Neuronal stem cell (in vitro differentiated cells): Measurements from ENCODE around the gene MEGF6.

Source experiments
- DNase-seq: peaks from one replicate; pipeline ENCODE4 v3.0.0-alpha.2; 2013; ENCODE audit warnings: low spot score
- H2AFZ ChIP-seq: one replicate; pipeline ENCODE4 v1.6.1; 2013; ENCODE audit warnings: mild to moderate bottlenecking, low read length, inconsistent platforms
- H2AK5ac ChIP-seq: 2 replicates; pipeline ENCODE4 v1.6.1; 2013; ENCODE audit warnings: low read depth, mild to moderate bottlenecking, inconsistent platforms, low read length, moderate library complexity, mixed read lengths
- H2BK120ac ChIP-seq: 2 replicates; pipeline ENCODE4 v1.6.1; 2013; ENCODE audit warnings: low read depth, mild to moderate bottlenecking, inconsistent platforms, low read length, moderate library complexity, mixed read lengths
- H2BK12ac ChIP-seq: one replicate; pipeline ENCODE4 v1.6.1; 2013; ENCODE audit warnings: low read length, inconsistent platforms
- H2BK15ac ChIP-seq: 2 replicates; pipeline ENCODE4 v1.6.1; 2013; ENCODE audit warnings: mild to moderate bottlenecking, low read length, inconsistent platforms, mixed read lengths
- H2BK5ac ChIP-seq: one replicate; pipeline ENCODE4 v1.6.1; 2013; ENCODE audit warnings: inconsistent platforms, mild to moderate bottlenecking, low read length, moderate library complexity
- H3K14ac ChIP-seq: one replicate; pipeline ENCODE4 v1.6.1; 2013; ENCODE audit warnings: low read length, inconsistent platforms
- H3K18ac ChIP-seq: 2 replicates; pipeline ENCODE4 v1.6.1; 2013; ENCODE audit warnings: low read length, inconsistent platforms
- H3K23ac ChIP-seq: 2 replicates; pipeline ENCODE4 v1.6.1; 2013; ENCODE audit warnings: low read depth, mild to moderate bottlenecking, mixed read lengths, low read length, inconsistent platforms; ENCODE audit not compliant: poor library complexity
- H3K27ac ChIP-seq: replicated peaks from 3 replicates; pipeline ENCODE4 v1.5.1; 2013; ENCODE audit warnings: low read length, inconsistent platforms
- H3K27me3 ChIP-seq, 3 experiments: 2 replicates each; pipeline ENCODE4 v1.6.1; 2013; ENCODE audit warnings: low read length in 3 of 3, mild to moderate bottlenecking in 2 of 3, inconsistent platforms in 1 of 3, low read depth in 1 of 3, mixed read lengths in 1 of 3, moderate library complexity in 1 of 3; ENCODE audit not compliant: control insufficient read depth in 3 of 3, insufficient read depth in 3 of 3
- H3K36me3 ChIP-seq, 2 donors: replicated peaks in 1 of 2; 2 replicates each; pipeline ENCODE4 v1.6.1; 2013; ENCODE audit warnings: low read length in 2 of 2; ENCODE audit not compliant: control insufficient read depth in 2 of 2, insufficient read depth in 2 of 2
- H3K4ac ChIP-seq: 2 replicates; pipeline ENCODE4 v1.6.1; 2013; ENCODE audit warnings: inconsistent platforms, mild to moderate bottlenecking, low read length, moderate library complexity
- H3K4me1 ChIP-seq, 2 donors: 1 replicate in 1 of 2; 2 replicates in 1 of 2; pipeline ENCODE4 v1.6.1; 2013; ENCODE audit warnings: low read length in 2 of 2, low read depth in 1 of 2; ENCODE audit not compliant: control insufficient read depth in 2 of 2, insufficient read depth in 1 of 2
- H3K4me2 ChIP-seq: one replicate; pipeline ENCODE4 v1.6.1; 2013; ENCODE audit warnings: mild to moderate bottlenecking, low read length, inconsistent platforms; ENCODE audit not compliant: insufficient read depth, poor library complexity, severe bottlenecking
- H3K4me3 ChIP-seq, 2 donors: 2 replicates each; pipeline ENCODE4 v1.5.1; 2013; ENCODE audit warnings: low read length in 2 of 2, mild to moderate bottlenecking in 2 of 2, inconsistent platforms in 1 of 2, moderate library complexity in 1 of 2
- H3K79me1 ChIP-seq: one replicate; pipeline ENCODE4 v1.6.1; 2013; ENCODE audit warnings: low read depth, mild to moderate bottlenecking, inconsistent platforms, low read length, moderate library complexity
- H3K9ac ChIP-seq: one replicate; pipeline ENCODE4 v1.6.1; 2013; ENCODE audit warnings: mild to moderate bottlenecking, low read depth, low read length, inconsistent platforms; ENCODE audit not compliant: poor library complexity
- H3K9me3 ChIP-seq, 2 donors: replicated peaks in 1 of 2; 2 replicates each; pipeline versions ENCODE3 to v1.6.1; 2013; ENCODE audit warnings: low read length in 2 of 2, mild to moderate bottlenecking in 2 of 2, inconsistent platforms in 1 of 2, low read depth in 1 of 2, mixed read lengths in 1 of 2, moderate library complexity in 1 of 2; ENCODE audit not compliant: control insufficient read depth in 2 of 2, insufficient read depth in 1 of 2
- H4K8ac ChIP-seq: one replicate; pipeline ENCODE4 v1.6.1; 2013; ENCODE audit warnings: low read depth, mild to moderate bottlenecking, inconsistent platforms, low read length, moderate library complexity
- H4K91ac ChIP-seq: one replicate; pipeline ENCODE4 v1.6.1; 2013; ENCODE audit warnings: low read length, low read depth, mild to moderate bottlenecking, inconsistent platforms; ENCODE audit not compliant: poor library complexity
- WGBS, 2 donors: extraction: QIAGEN DNeasy Blood & Tissue Kit; methylation state at CpG; one replicate each; pipeline ENCODE4 v1.1.7; 2013; ENCODE audit warnings: missing lambda C conversion rate in 2 of 2, mixed read lengths in 1 of 2; ENCODE audit not compliant: insufficient read length in 2 of 2, insufficient replicate concordance in 1 of 2; ENCODE audit errors: extremely low coverage in 2 of 2; 5-methylcytosine and 5-hydroxymethylcytosine counted together

MEGF6 gene

GRCh38 chr1:3441880-3442279, 169.4 kb downstream of the MEGF6 start:
- Histone ChIP-seq H4K8ac (no peak overlapping the region), H3K4me1 (peaks cover 0 to 25% of the 10 kb centered on the region in 2 donors), H3K9ac (no peak overlapping the region), H4K91ac (no peak overlapping the region), H3K23ac (peak overlapping the region; percentile 25), H2AK5ac (peak overlapping the region; percentile 90), H2BK120ac (peak overlapping the region; percentile 73), H2BK5ac (peak overlapping the region; percentile 70), H2AFZ (no peak overlapping the region), H2BK15ac (peak overlapping the region; percentile 53), H3K18ac (peak overlapping the region; percentile 90), H3K4ac (no peak overlapping the region), H3K4me2 (no peak overlapping the region), H3K27me3 (peaks cover 0 to 43% (median 0%) of the 10 kb centered on the region in 3 experiments), H3K14ac (no peak overlapping the region), H3K9me3 (peaks cover 3 to 7% of the 10 kb centered on the region in 2 donors), H3K79me1 (no peaks in the 10 kb centered on the region), H3K27ac (peak overlapping the region; percentile 47), H2BK12ac (peak overlapping the region; percentile 64), H3K4me3 (no peak overlapping the region), H3K36me3 (no peaks in the 10 kb centered on the region)
- no peak for DNase-seq
- WGBS, 2 donors, result no CpG with 5 or more reads among the region's 8 CpGs

- Histone ChIP-seq H2BK12ac (no peak overlapping the region), H3K4ac (no peak overlapping the region), H3K79me1 (no peaks in the 10 kb centered on the region), H2BK5ac (no peak overlapping the region), H3K9me3 (peaks cover 3 to 7% of the 10 kb centered on the region in 2 donors), H2AK5ac (no peak overlapping the region), H3K18ac (no peak overlapping the region), H3K4me2 (no peak overlapping the region), H3K27me3 (peaks cover 0 to 43% (median 0%) of the 10 kb centered on the region in 3 experiments), H3K36me3 (no peaks in the 10 kb centered on the region), H2BK120ac (no peak overlapping the region), H3K14ac (no peak overlapping the region), H3K4me3 (no peak overlapping the region), H2AFZ (no peak overlapping the region), H2BK15ac (peak overlapping the region; percentile 79), H3K9ac (no peak overlapping the region), H3K4me1 (peaks cover 0 to 25% of the 10 kb centered on the region in 2 donors), H4K8ac (no peak overlapping the region), H3K23ac (no peak overlapping the region), H4K91ac (no peak overlapping the region), H3K27ac (peak overlapping the region; percentile 47)
- no peak for DNase-seq
- WGBS, 2 donors, result no CpG with 5 or more reads among the region's 8 CpGs
Observed at GRCh38 chr1:3441410-3441847, 169.9 kb downstream of the MEGF6 start.

DNA sequence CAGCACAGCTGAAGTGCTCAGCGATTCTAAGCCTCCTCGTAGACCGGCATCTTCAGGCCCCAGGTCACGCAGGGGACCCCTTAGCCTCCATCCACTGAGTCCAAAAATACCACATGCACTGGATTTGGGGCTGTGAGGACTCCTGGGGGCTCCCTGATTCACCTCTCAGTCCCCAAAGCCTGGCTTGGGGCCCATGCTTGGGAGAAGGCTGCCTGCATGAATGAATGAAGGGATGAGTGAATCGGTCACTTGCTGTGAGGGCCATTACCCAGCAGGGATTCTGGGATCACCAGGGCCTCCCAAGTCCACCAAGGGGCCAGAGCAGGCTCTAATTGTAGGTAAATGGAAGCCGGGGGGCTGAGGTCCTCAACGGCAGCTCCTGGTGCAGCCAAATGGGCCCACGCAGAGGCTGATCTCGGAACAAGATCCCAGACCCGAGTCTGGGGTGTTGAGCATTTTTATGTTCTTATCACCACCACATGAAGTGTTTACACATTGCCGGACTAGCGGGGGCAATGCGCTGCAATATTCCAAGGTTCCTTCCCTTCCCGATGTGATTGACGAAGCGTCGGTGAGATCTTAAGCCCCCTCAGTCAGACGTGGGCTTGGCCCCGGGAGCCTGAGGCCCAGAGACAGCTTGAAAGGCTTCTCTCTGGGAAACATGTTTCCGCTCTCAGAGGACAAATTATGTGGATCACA, 170.4 kb downstream of the MEGF6 start:
- no CpG with 5 or more reads among the region's 20 CpGs for WGBS, 2 donors
- Histone ChIP-seq H2AK5ac (peak overlapping the region; percentile 83), H3K4me2 (no peak overlapping the region), H3K36me3 (no peaks in the 10 kb centered on the region), H2BK15ac (peak overlapping the region; percentile 79), H2AFZ (no peak overlapping the region), H3K4ac (no peak overlapping the region), H3K14ac (no peak overlapping the region), H2BK120ac (peak overlapping the region; percentile 17), H3K23ac (peak overlapping the region; percentile 71), H3K18ac (peak overlapping the region; percentile 78), H4K8ac (no peak overlapping the region), H3K4me3 (no peak overlapping the region), H2BK12ac (no peak overlapping the region), H3K79me1 (no peaks in the 10 kb centered on the region), H3K27ac (peak overlapping the region; percentile 47), H3K27me3 (peaks cover 0 to 43% (median 0%) of the 10 kb centered on the region in 3 experiments), H4K91ac (no peak overlapping the region), H3K9me3 (peaks cover 3 to 7% of the 10 kb centered on the region in 2 donors), H3K4me1 (peaks cover 0 to 25% of the 10 kb centered on the region in 2 donors), H3K9ac (no peak overlapping the region), H2BK5ac (no peak overlapping the region)
- no peak for DNase-seq

DNA sequence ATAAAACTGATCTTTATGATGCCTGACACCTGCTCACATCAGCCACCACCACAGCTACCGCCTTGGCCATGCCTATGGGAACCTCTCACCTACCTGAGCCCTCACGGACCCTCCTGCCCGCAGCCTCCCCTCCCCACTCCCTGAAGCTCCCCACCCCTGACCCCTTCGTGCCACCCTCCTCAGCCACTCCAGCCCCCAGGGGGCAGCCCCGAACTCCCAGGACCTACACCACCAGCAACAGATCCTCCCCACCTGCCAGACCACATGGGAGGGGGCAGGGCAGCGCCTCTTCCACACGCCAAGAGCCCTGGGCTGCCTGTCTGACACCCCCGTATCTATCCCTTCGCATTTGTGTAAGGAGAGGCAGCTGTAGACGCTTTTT, 171.0 kb downstream of the MEGF6 start:
- Histone ChIP-seq H3K9me3 (peaks cover 3 to 5% of the 10 kb centered on the region in 2 donors), H3K4me3 (no peak overlapping the region), H3K23ac (peak overlapping the region; percentile 71), H3K14ac (no peak overlapping the region), H2BK15ac (peak overlapping the region; percentile 79), H2BK12ac (peak overlapping the region; percentile 17), H2BK5ac (no peak overlapping the region), H2BK120ac (no peak overlapping the region), H3K27me3 (peaks cover 0 to 43% (median 0%) of the 10 kb centered on the region in 3 experiments), H4K8ac (no peak overlapping the region), H3K18ac (peak overlapping the region; percentile 92), H3K4ac (no peak overlapping the region), H4K91ac (no peak overlapping the region), H2AK5ac (peak overlapping the region; percentile 83), H3K36me3 (no peaks in the 10 kb centered on the region), H3K79me1 (peaks cover 3% of the 10 kb centered on the region), H3K4me1 (peaks cover 0 to 25% of the 10 kb centered on the region in 2 donors), H2AFZ (no peak overlapping the region), H3K4me2 (no peak overlapping the region), H3K27ac (no peak overlapping the region), H3K9ac (peak overlapping the region; percentile 31)
- DNase-seq, result no peak
- WGBS, 2 donors, result no CpG with 5 or more reads among the region's 10 CpGs
